Prostate gland (tissue), 2 donors: ENCODE results near the gene COL1A1.

Experiments
- CTCF ChIP-seq, 4 experiments: fragments of 200-600 bp in 2 of 4; fragments of 450-650 bp in 2 of 4; sonication (generic) in 2 of 4; IDR thresholded peaks; 1 replicate in 3 of 4; 2 replicates in 1 of 4; pipeline ENCODE4 v1.5.1; 2016 to 2019; ENCODE audit warnings: antibody characterized with exemption in 4 of 4, mild to moderate bottlenecking in 2 of 4, moderate library complexity in 2 of 4
- POLR2A ChIP-seq: fragments of 450-650 bp; IDR thresholded peaks from one replicate; pipeline ENCODE4 v1.6.1; 2016; ENCODE audit warnings: antibody characterized with exemption, mild to moderate bottlenecking

- TF ChIP-seq CTCF (IDR thresholded peaks at IDR 0.05) (peak; percentile 28 to 81 (median 66)), POLR2A (no peak)
Measured at GRCh38 chr17:50198026-50198669, 3.3 kb downstream of the COL1A1 start.
